ENCODE data around the gene MUC4. TPM values are rescaled to one million over a fixed set of nuclear protein-coding genes. Genes with fewer than 3 reads are reported as not detected.

The MUC4 gene
- total RNA-seq, 1 experiment from 2014 or later: 0.03 TPM

DNA sequence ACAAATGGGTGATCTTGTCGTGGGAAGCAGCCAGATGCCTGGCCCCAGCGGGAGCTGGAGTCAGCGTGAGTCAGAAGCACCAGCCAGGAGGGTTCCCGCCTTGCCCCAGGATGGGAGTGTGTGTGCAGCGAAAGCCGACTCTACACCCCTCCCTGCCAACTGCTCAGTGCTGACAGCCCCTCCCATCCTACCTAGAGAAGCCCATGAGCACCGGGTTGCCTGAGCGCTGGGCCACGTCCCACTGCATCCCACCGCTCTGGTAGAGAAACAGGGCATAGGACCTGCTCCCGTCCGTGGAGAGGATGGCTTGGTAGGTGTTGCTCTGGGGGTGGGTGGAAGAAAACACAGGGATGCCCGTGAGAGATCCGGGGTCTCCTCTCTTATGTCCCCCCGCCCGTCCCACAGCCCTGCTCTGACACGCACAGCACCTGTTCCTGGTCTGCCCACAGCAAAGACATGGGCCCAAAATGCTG, 42.9 kb downstream of the MUC4 start:
- intact Hi-C loops (cut with micrococcal nuclease; ENCODE audit: unreplicated experiment) (no loop called here), in situ Hi-C loops (cut with HindIII; ENCODE audit: low pct_unique_long_range_greater_than_20kb, low sequenced_read_pairs) (no loop called here)
- BruUV-seq (replicated peaks): no TSS peak
- ChIA-PET CTCF (interaction anchor here (0.6 kb wide), 1 partner anchor 185 kb away, joined by 4 read pairs; no protein-coding TSS in a partner anchor), POLR2A (interaction anchor here (0.6 kb wide), 1 partner anchor 1307 kb away, joined by 4 read pairs; no protein-coding TSS in a partner anchor)
- H3K9me3 ChIP-seq (ENCODE audit: control insufficient read depth, insufficient read depth, low read depth, low read length): no peaks in the 10 kb centered on the region
- H3K36me3 ChIP-seq (ENCODE audit: control insufficient read depth, insufficient read depth, low read length): no peaks in the 10 kb centered on the region
- no peak overlapping the region for H3K27ac ChIP-seq (ENCODE audit: low read length)
- ATAC-seq: no peak
- H3K27me3 ChIP-seq (ENCODE audit: control insufficient read depth, insufficient read depth, low read length): no peaks in the 10 kb centered on the region
- TF ChIP-seq, protein P1, sequence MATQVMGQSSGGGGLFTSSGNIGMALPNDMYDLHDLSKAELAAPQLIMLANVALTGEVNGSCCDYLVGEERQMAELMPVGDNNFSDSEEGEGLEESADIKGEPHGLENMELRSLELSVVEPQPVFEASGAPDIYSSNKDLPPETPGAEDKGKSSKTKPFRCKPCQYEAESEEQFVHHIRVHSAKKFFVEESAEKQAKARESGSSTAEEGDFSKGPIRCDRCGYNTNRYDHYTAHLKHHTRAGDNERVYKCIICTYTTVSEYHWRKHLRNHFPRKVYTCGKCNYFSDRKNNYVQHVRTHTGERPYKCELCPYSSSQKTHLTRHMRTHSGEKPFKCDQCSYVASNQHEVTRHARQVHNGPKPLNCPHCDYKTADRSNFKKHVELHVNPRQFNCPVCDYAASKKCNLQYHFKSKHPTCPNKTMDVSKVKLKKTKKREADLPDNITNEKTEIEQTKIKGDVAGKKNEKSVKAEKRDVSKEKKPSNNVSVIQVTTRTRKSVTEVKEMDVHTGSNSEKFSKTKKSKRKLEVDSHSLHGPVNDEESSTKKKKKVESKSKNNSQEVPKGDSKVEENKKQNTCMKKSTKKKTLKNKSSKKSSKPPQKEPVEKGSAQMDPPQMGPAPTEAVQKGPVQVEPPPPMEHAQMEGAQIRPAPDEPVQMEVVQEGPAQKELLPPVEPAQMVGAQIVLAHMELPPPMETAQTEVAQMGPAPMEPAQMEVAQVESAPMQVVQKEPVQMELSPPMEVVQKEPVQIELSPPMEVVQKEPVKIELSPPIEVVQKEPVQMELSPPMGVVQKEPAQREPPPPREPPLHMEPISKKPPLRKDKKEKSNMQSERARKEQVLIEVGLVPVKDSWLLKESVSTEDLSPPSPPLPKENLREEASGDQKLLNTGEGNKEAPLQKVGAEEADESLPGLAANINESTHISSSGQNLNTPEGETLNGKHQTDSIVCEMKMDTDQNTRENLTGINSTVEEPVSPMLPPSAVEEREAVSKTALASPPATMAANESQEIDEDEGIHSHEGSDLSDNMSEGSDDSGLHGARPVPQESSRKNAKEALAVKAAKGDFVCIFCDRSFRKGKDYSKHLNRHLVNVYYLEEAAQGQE (IDR thresholded peaks at IDR 0.05; ENCODE audit: insufficient read depth in 1 of 2, low read depth in 2 of 2, low read length in 1 of 2): no peak
- TF ChIP-seq POLR2AphosphoS5 (IDR thresholded peaks at IDR 0.05; ENCODE audit: low read depth, low read length): no peak
- TF ChIP-seq, protein P2, sequence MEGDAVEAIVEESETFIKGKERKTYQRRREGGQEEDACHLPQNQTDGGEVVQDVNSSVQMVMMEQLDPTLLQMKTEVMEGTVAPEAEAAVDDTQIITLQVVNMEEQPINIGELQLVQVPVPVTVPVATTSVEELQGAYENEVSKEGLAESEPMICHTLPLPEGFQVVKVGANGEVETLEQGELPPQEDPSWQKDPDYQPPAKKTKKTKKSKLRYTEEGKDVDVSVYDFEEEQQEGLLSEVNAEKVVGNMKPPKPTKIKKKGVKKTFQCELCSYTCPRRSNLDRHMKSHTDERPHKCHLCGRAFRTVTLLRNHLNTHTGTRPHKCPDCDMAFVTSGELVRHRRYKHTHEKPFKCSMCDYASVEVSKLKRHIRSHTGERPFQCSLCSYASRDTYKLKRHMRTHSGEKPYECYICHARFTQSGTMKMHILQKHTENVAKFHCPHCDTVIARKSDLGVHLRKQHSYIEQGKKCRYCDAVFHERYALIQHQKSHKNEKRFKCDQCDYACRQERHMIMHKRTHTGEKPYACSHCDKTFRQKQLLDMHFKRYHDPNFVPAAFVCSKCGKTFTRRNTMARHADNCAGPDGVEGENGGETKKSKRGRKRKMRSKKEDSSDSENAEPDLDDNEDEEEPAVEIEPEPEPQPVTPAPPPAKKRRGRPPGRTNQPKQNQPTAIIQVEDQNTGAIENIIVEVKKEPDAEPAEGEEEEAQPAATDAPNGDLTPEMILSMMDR (IDR thresholded peaks at IDR 0.05): no peak
- no peak for TF ChIP-seq TCF7L2 (IDR thresholded peaks at IDR 0.05; ENCODE audit: low read depth, low read length)
- no peak for TF ChIP-seq SIN3A (IDR thresholded peaks at IDR 0.05; ENCODE audit: borderline replicate concordance, insufficient read depth, low read depth, low read length)
- DNase-seq (ENCODE audit: low read depth, low spot score): no peak
- H3K4me3 ChIP-seq (ENCODE audit: low read depth in 2 of 2, low read length in 2 of 2): no peak overlapping the region
- no peaks in the 10 kb centered on the region for H3K4me1 ChIP-seq (ENCODE audit: control insufficient read depth, insufficient read depth, low read length)

DNA sequence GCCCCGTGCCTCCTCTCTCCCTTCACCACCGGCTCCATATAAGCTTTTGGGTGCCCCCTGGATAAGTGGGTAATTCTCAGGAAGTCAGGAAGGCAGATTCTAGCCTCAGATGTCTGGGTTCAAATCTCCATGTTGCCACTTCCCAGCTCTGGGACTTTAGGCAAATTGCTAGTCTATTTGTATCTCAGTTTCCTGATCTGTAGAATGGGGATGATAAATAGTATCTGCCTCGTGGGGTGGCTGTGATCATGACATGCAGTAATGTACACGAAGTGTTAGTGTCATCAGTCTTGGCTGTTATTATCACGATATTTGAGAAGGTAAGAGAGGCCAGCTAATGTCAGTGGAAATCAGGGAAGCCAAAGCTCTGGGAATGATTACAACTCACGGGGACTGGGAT, 43.3 kb downstream of the MUC4 start:
- POLR2A ChIA-PET: interaction anchor here (0.6 kb wide), 1 partner anchor 1307 kb away, joined by 4 read pairs; no protein-coding TSS in a partner anchor
- H3K27me3 ChIP-seq (ENCODE audit: control insufficient read depth, insufficient read depth, low read length): no peaks in the 10 kb centered on the region

More for the DNA sequence above, 43.3 kb downstream of the MUC4 start:
- Histone ChIP-seq H3K36me3 (ENCODE audit: control insufficient read depth, insufficient read depth, low read length) (no peaks in the 10 kb centered on the region), H3K9me3 (ENCODE audit: control insufficient read depth, insufficient read depth, low read depth, low read length) (no peaks in the 10 kb centered on the region), H3K4me3 (ENCODE audit: low read depth in 2 of 2, low read length in 2 of 2) (no peak overlapping the region), H3K27ac (ENCODE audit: low read length) (no peak overlapping the region), H3K4me1 (ENCODE audit: control insufficient read depth, insufficient read depth, low read length) (no peaks in the 10 kb centered on the region)
- intact Hi-C loops (cut with micrococcal nuclease; ENCODE audit: unreplicated experiment): no loop called here
- ATAC-seq (no peak), DNase-seq (ENCODE audit: low read depth, low spot score) (no peak)
- BruUV-seq (replicated peaks): no TSS peak
- TF ChIP-seq, protein P1 (IDR thresholded peaks at IDR 0.05; ENCODE audit: insufficient read depth in 1 of 2, low read depth in 2 of 2, low read length in 1 of 2): no peak
- TF ChIP-seq POLR2AphosphoS5 (IDR thresholded peaks at IDR 0.05; ENCODE audit: low read depth, low read length): no peak
- no peak for TF ChIP-seq SIN3A (IDR thresholded peaks at IDR 0.05; ENCODE audit: borderline replicate concordance, insufficient read depth, low read depth, low read length)
- TF ChIP-seq, protein P2 (IDR thresholded peaks at IDR 0.05): no peak
- TF ChIP-seq TCF7L2 (IDR thresholded peaks at IDR 0.05; ENCODE audit: low read depth, low read length): no peak
- CTCF ChIA-PET: no interaction called here
- in situ Hi-C loops (cut with HindIII; ENCODE audit: low pct_unique_long_range_greater_than_20kb, low sequenced_read_pairs): no loop called here
